HG03439 (cell line): ENCODE data around the gene CYTH1.
"Not testable (repeated sequence)": the region's sequence is repeated elsewhere in the genome, so short reads cannot be mapped to it uniquely, and the experiment has no call there.

Experiments used
- ATAC-seq: cut with Tn5 transposase; IDR thresholded peaks from one replicate; pipeline ENCODE4 v1.9.1; 2021; ENCODE audit warnings: mild to moderate bottlenecking, moderate library complexity; ENCODE audit not compliant: unreplicated experiment

CYTH1 gene

GRCh38 chr17:78674156-78674555 is 107.9 kb downstream of the CYTH1 start:
- ATAC-seq, result no peak

GRCh38 chr17:78673395-78673794 is 108.7 kb downstream of the CYTH1 start:
- no peak for ATAC-seq

- ATAC-seq, result no peak
These were observed 109.2 kb downstream of the CYTH1 start for GRCh38 chr17:78672871-78673371.

GRCh38 chr17:78672005-78672404 is 110.1 kb downstream of the CYTH1 start:
- no peak for ATAC-seq

GRCh38 chr17:78671726-78672001 is 110.4 kb downstream of the CYTH1 start:
- ATAC-seq, result not testable (repeated sequence)

GRCh38 chr17:78670850-78671725 is 111.0 kb downstream of the CYTH1 start:
- ATAC-seq, result no peak

- ATAC-seq, result no peak
These were observed 112.0 kb downstream of the CYTH1 start for GRCh38 chr17:78669975-78670518.

GRCh38 chr17:78669256-78669974 is 112.7 kb downstream of the CYTH1 start:
- ATAC-seq, result no peak

GRCh38 chr17:78668847-78669246 is 113.2 kb downstream of the CYTH1 start:
- no peak for ATAC-seq

- ATAC-seq, result no peak
These were observed 114.1 kb downstream of the CYTH1 start for GRCh38 chr17:78667741-78668640.

GRCh38 chr17:78667091-78667490 is 115.0 kb downstream of the CYTH1 start:
- no peak for ATAC-seq

GRCh38 chr17:78665952-78666920 is 115.8 kb downstream of the CYTH1 start:
- ATAC-seq, result no peak

GRCh38 chr17:78665387-78665951 is 116.6 kb downstream of the CYTH1 start:
- ATAC-seq, result no peak

- no peak for ATAC-seq
These were observed 117.3 kb downstream of the CYTH1 start for GRCh38 chr17:78664476-78665386.

- no peak for ATAC-seq
These were observed 120.8 kb downstream of the CYTH1 start for GRCh38 chr17:78661093-78661770.

GRCh38 chr17:78659546-78659945 is 122.5 kb downstream of the CYTH1 start:
- ATAC-seq, result no peak

GRCh38 chr17:78658281-78658785 is 123.7 kb downstream of the CYTH1 start:
- no peak for ATAC-seq
